Measurements from ENCODE around the gene CLIP2. TPM values are rescaled to one million over a fixed set of nuclear protein-coding genes. Genes with fewer than 3 reads are reported as not detected.
A peak's percentile ranks its signal among the peaks of the same experiment; 100 is the strongest.

CLIP2 gene
- total RNA-seq, 2 experiments from 2014 or later = 1.4 to 1.8 TPM

DNA sequence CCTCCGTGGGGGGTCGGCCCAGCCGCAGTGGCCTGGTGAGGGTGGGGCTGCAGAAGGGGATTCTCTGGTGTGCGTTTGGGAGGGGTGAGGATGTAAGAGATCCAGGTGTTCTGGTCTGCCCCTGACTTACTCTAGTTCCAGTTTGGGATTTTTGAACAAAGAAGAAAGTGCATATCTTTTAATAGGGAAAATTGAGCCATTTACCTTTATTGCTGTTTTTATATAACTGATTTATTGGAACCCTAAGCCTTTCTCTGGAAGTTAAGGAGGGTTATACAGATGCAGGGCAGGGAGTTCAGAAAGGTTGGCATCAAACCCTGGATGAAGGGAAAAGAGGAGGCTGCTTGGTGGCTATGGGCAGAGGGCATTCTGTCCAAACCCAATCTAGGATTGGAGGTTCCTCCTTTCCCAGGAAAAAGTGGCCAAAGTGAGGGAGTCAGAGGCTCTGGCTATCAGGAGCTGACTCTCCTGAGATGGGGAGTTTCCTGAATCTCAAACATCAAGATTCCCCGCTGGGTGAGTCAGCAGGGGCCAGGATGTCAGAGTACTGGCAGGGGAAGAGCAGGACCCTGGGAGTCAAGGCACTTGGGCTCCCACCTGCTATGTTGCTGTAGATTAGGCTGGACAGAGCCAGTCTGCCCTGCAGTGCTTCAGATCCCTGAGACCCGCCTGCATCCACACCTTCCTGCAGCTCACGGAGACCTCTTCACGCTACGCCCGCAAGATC, 67.5 kb downstream of the CLIP2 start:
- CTCF ChIA-PET = no interaction called here

DNA sequence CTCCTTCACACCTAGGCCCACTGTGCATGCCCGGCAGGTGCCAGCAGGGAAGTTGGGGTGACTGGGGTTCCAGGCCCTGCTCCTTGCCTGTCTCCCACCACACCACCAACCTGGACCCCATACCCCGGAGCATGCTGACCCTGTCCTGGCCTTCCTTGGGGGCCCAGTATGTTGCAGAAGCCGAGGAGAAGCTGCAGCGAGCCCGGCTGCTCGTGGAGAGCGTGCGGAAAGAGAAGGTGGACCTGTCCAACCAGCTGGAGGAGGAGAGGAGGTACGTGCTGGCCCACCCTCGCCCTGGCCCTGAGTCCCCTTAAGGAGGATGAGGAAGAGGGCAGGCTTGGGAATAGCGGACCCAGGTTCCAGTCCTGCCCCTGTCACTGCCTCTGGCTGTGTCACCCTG, 70.8 kb downstream of the CLIP2 start:
- H3K27me3 Mint-ChIP-seq = no peaks in the 10 kb centered on the region
- H3K4me3 Mint-ChIP-seq = no peak overlapping the region
- ChIA-PET POLR2A (no interaction called here), CTCF (no interaction called here)
- no peaks in the 10 kb centered on the region for H3K36me3 Mint-ChIP-seq (ENCODE audit: low read depth)
- no peak overlapping the region for H3K27ac Mint-ChIP-seq
- ATAC-seq = no peak
- H3K4me1 Mint-ChIP-seq = peaks cover under 1% of the 10 kb centered on the region
- intact Hi-C loops (cut with DNase I, micrococcal nuclease) = no loop called here
- DNase-seq = no peak
- peaks cover 6% of the 10 kb centered on the region for H3K9me3 Mint-ChIP-seq (ENCODE audit: low read depth)

More for the DNA sequence above, 67.5 kb downstream of the CLIP2 start:
- no peak overlapping the region for H3K4me3 Mint-ChIP-seq
- no peaks in the 10 kb centered on the region for H3K36me3 Mint-ChIP-seq (ENCODE audit: low read depth)
- H3K9me3 Mint-ChIP-seq (ENCODE audit: low read depth) = peaks cover 6% of the 10 kb centered on the region
- ATAC-seq (no peak), DNase-seq (no peak)
- peaks cover 2% of the 10 kb centered on the region for H3K4me1 Mint-ChIP-seq
- H3K27me3 Mint-ChIP-seq = no peaks in the 10 kb centered on the region
- no peak overlapping the region for H3K27ac Mint-ChIP-seq
- intact Hi-C loops (cut with DNase I, micrococcal nuclease) = no loop called here
- POLR2A ChIA-PET = no interaction called here

DNA sequence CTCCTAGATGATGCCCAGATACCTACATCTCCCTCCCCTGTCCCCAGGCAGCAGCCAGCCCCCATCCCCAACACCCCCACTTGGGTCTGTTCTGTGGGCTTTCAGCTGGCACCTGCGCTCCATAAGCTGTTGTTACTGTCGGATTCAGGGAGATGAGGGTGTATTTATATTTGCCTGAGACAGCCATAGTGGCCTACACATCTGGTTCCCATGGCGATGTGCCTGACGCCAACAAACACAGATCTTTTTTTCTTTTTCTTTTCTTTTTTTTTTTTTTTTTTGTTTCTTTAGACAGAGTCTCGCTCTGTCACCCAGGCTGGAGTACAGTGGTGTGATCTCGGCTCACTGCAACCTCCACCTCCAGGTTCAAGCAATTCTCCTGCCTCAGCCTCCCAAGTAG, 73.1 kb downstream of the CLIP2 start:
- no peak for ATAC-seq
- no peaks in the 10 kb centered on the region for H3K4me1 Mint-ChIP-seq
- POLR2A ChIA-PET = no interaction called here
- no peak for DNase-seq
- H3K36me3 Mint-ChIP-seq (ENCODE audit: low read depth) = no peaks in the 10 kb centered on the region
- H3K27ac Mint-ChIP-seq = no peak overlapping the region
- CTCF ChIA-PET = interaction anchor here (0.6 to 1.3 kb wide), 2 partner anchors 39 to 254 kb away, joined by 3 read pairs; no protein-coding TSS in a partner anchor
- H3K9me3 Mint-ChIP-seq (ENCODE audit: low read depth) = no peaks in the 10 kb centered on the region
- intact Hi-C loops (cut with DNase I, micrococcal nuclease) = no loop called here
- no peaks in the 10 kb centered on the region for H3K27me3 Mint-ChIP-seq
- no peak overlapping the region for H3K4me3 Mint-ChIP-seq

DNA sequence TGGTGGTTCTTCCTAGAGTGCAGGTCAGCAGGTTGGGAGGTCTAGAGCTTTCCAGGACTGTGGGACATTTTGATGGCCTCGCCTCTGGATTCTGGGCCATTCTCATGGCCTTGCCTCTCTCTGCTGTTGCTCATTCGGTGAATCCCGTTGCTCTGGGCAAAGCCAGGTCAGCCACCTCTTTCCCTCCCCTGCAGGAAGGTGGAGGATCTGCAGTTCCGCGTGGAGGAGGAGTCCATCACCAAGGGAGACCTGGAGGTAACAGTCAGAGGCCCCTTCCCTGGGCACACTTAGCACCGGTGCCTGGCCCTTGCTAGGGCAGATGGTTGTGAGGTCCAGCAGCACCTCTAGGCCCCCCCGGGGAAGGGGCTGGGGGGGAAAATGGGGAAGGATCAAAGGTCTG, 74.9 kb downstream of the CLIP2 start:
- H3K27ac Mint-ChIP-seq = no peak overlapping the region
- ChIA-PET CTCF (no interaction called here), POLR2A (no interaction called here)
- peak; percentile 11 for DNase-seq
- intact Hi-C loops (cut with DNase I, micrococcal nuclease) = no loop called here
- H3K27me3 Mint-ChIP-seq = no peaks in the 10 kb centered on the region
- H3K4me3 Mint-ChIP-seq = no peak overlapping the region
- H3K36me3 Mint-ChIP-seq (ENCODE audit: low read depth) = no peaks in the 10 kb centered on the region
- no peak for ATAC-seq
- H3K4me1 Mint-ChIP-seq = no peaks in the 10 kb centered on the region
- no peaks in the 10 kb centered on the region for H3K9me3 Mint-ChIP-seq (ENCODE audit: low read depth)

DNA sequence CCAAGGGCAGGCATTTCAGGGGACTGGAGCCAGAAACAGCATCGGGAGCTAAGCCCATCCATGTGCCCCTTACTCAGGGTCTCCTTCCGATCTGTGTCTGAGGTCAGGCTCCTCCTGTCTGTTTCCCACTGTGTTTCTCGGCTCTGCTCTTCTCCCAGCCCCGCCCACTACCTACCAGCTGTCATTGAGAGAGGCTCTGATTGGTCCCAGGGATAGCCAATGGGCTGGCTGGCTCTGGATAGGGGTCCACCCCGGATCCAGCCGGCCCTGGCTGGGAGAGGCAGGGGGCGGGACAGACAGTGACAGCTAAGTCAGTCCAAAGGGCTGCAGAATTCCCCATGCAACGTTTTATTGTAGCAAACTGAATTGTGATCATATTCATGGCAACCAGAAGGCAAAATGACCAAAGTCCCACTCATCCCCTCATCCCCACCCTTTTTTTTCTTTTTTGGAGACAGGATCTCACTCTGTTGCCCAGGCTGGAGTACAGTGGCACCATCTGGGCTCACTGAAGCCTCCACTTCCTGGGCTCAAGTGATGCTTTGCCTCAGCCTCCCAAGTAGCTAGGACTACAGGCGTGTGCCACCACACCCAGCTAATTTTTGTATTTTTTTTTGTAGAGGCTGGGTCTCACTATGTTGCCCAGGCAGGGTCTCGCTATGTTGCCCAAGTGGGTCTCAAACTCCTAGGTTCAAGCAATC, 76.3 kb downstream of the CLIP2 start:
- intact Hi-C loops (cut with DNase I, micrococcal nuclease) = no loop called here
- no peaks in the 10 kb centered on the region for H3K4me1 Mint-ChIP-seq
- no peaks in the 10 kb centered on the region for H3K27me3 Mint-ChIP-seq
- no peak for ATAC-seq
- no peak overlapping the region for H3K27ac Mint-ChIP-seq
- no peak for DNase-seq
- no peak overlapping the region for H3K4me3 Mint-ChIP-seq
- no peaks in the 10 kb centered on the region for H3K9me3 Mint-ChIP-seq (ENCODE audit: low read depth)
- no peaks in the 10 kb centered on the region for H3K36me3 Mint-ChIP-seq (ENCODE audit: low read depth)
- ChIA-PET POLR2A (interaction anchor here (0.6 kb wide), 1 partner anchor 9 kb away, joined by 4 read pairs; no protein-coding TSS in a partner anchor), CTCF (no interaction called here)

DNA sequence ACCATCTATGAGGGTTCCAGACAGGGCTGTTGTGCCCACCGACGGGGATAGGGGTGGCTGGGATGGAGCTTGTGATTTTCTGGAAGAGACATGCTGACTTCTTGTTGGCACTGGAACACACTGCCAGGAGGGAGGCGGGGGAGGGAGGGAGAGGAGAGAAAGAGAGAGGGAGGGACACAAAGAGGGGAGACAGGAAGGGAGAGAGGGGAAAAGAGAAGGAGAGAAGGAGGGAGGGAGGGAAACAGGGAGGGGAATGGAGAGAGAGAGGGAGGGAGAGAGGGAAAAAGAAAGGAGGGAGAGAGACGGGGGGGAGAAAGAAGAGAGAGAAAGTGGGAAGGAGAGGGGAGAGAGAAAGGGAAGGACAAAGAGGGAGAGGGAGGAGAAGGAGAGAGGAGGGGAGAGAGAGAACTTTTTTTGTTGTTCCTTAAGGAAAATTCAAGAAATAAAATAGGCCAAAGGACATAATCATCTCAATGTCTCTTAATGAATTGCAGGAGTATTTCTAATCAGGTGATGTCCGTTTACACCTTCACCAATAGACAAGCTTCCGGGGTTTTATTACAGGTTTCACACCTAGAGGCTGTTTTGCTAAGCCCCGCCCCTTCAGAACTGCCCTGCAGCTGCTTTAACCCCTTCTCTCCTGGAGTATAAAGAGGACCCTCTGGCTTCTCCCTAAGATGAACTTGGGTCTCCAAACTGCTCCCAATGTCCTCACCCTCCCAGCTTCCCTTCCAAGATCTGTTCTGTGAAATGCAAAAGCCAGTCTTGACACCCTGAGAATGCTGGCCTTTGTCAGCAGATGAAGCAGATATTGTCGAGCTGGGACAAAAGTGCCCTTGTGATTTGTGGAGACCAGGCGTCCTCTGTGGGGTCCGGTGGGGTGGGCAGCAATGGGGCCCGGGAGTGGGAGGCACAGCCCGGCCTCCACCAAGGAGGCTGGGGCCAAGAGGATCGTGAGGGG, 82.5 kb downstream of the CLIP2 start:
- ATAC-seq = no peak
- POLR2A ChIA-PET = no interaction called here
- H3K36me3 Mint-ChIP-seq (ENCODE audit: low read depth) = no peaks in the 10 kb centered on the region
- no peak overlapping the region for H3K4me3 Mint-ChIP-seq
- H3K27me3 Mint-ChIP-seq = no peaks in the 10 kb centered on the region
- H3K9me3 Mint-ChIP-seq (ENCODE audit: low read depth) = no peaks in the 10 kb centered on the region
- intact Hi-C loops (cut with DNase I, micrococcal nuclease) = no loop called here
- H3K4me1 Mint-ChIP-seq = peaks cover 2% of the 10 kb centered on the region
- no peak overlapping the region for H3K27ac Mint-ChIP-seq
- DNase-seq = peak; percentile 13
- CTCF ChIA-PET = interaction anchor here (0.7 kb wide), 1 partner anchor 281 kb away, joined by 4 read pairs; no protein-coding TSS in a partner anchor

DNA sequence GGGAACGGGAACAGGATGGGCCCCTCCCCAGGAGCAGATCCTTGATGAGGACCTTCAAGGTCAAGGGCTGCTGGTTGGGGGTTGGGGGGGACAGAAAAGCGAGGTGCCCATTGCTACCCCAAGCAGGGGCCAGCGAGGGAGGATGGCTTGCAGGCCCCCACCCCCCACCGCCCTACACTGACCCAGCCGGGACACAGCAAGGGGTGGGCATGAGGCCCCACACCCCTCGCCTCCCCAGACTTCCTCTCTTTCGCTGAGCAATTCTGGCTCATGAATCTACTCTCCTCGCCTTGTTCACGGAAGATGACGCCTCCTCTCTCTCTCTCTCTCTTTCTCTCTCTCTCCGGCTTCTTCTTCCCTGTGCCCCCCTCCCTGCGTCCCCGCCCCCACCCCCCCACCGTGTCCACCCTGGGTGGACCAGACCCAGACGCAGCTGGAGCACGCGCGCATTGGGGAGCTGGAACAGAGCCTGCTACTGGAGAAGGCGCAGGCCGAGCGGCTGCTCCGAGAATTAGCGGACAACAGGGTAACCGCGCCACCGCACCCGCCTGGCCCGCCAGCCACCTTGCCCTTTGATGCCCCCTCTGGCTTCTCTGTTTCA, 83.4 kb downstream of the CLIP2 start:
- intact Hi-C loops (cut with DNase I, micrococcal nuclease) = no loop called here
- ChIA-PET POLR2A (no interaction called here), CTCF (no interaction called here)
- Mint-ChIP-seq H3K36me3 (ENCODE audit: low read depth) (no peaks in the 10 kb centered on the region), H3K27ac (no peak overlapping the region), H3K4me3 (no peak overlapping the region), H3K27me3 (no peaks in the 10 kb centered on the region), H3K4me1 (peaks cover 2% of the 10 kb centered on the region), H3K9me3 (ENCODE audit: low read depth) (no peaks in the 10 kb centered on the region)
- no peak for ATAC-seq
- no peak for DNase-seq

DNA sequence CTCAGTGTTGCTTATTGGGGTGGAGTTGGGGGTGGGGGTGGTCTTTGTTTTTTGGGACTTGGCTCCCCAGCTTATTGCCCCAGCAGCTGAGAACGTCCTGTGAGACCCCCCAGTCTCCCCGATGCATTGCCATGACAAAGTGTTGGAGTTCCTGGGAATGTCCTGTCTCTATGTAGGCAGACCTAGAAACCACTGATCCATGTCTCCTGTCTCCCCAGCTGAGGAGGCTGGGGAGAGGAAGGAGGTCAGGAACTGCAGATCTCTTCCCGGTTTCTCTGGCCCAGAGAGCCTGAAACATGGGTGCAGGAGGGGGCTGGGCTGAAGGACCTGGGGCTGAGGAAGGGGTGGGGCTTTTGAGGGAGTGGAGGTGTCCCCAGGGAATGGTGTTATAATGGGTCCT, 84.3 kb downstream of the CLIP2 start:
- Mint-ChIP-seq H3K36me3 (ENCODE audit: low read depth) (no peaks in the 10 kb centered on the region), H3K4me3 (no peak overlapping the region), H3K4me1 (peaks cover 2% of the 10 kb centered on the region), H3K27ac (no peak overlapping the region), H3K9me3 (ENCODE audit: low read depth) (no peaks in the 10 kb centered on the region), H3K27me3 (no peaks in the 10 kb centered on the region)
- ATAC-seq (no peak), DNase-seq (no peak)
- ChIA-PET POLR2A (no interaction called here), CTCF (no interaction called here)
- intact Hi-C loops (cut with DNase I, micrococcal nuclease) = no loop called here

DNA sequence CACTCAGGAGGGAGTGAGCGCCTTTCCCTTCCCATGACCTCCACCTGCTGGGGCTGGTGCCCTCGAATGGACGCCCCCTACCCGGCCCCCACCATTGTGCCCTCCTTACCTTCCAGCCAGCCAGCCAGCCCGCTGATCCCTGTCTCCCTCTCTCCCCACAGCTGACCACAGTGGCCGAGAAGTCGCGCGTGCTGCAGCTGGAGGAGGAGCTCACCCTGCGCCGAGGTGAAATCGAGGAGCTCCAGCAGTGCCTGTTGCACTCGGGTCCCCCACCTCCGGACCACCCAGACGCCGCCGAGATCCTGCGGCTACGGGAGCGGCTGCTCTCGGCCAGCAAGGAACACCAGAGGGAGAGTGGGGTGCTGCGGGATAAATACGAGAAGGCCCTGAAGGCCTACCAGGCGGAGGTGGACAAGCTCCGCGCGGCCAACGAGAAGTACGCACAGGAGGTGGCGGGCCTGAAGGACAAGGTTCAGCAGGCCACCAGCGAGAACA, 86.6 kb downstream of the CLIP2 start:
- Mint-ChIP-seq H3K4me1 (peaks cover 2% of the 10 kb centered on the region), H3K4me3 (no peak overlapping the region), H3K9me3 (ENCODE audit: low read depth) (no peaks in the 10 kb centered on the region), H3K27ac (no peak overlapping the region), H3K36me3 (ENCODE audit: low read depth) (no peaks in the 10 kb centered on the region), H3K27me3 (no peaks in the 10 kb centered on the region)
- CTCF ChIA-PET = interaction anchor here (0.6 kb wide), 1 partner anchor 159 kb away, joined by 4 read pairs; no protein-coding TSS in a partner anchor
- POLR2A ChIA-PET = no interaction called here
- ATAC-seq = no peak
- intact Hi-C loops (cut with DNase I, micrococcal nuclease) = no loop called here
- DNase-seq = no peak

DNA sequence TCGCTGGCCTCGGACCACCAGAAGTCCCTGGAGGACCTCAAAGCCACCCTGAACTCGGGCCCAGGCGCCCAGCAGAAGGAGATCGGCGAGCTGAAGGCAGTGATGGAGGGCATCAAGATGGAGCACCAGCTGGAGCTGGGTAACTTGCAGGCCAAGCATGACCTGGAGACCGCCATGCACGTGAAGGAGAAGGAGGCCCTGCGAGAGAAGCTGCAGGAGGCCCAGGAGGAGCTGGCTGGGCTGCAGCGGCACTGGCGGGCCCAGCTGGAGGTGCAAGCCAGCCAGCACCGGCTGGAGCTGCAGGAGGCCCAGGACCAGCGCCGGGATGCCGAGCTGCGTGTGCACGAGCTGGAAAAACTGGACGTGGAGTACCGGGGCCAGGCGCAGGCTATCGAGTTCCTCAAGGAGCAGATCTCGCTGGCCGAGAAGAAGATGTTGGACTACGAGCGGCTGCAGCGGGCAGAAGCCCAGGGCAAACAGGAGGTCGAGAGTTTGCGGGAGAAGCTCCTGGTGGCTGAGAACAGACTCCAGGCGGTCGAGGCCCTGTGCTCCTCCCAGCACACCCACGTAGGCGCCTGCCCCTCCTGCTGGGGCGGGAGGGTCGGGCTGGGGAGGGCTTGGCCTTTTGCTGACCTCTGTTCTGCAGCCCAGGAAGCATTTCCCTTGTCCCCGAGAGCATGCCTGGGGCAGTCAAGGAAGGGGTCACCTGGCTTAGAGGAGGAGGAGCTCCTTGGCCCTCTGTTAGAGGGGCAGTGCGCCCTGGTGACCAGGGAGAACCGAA, 87.2 kb downstream of the CLIP2 start:
- no peak for ATAC-seq
- no peaks in the 10 kb centered on the region for H3K27me3 Mint-ChIP-seq
- POLR2A ChIA-PET = no interaction called here
- no peak overlapping the region for H3K4me3 Mint-ChIP-seq
- H3K4me1 Mint-ChIP-seq = peaks cover 2% of the 10 kb centered on the region
- H3K27ac Mint-ChIP-seq = no peak overlapping the region
- intact Hi-C loops (cut with DNase I, micrococcal nuclease) = no loop called here
- DNase-seq = no peak
- CTCF ChIA-PET = no interaction called here
- H3K36me3 Mint-ChIP-seq (ENCODE audit: low read depth) = no peaks in the 10 kb centered on the region
- H3K9me3 Mint-ChIP-seq (ENCODE audit: low read depth) = no peaks in the 10 kb centered on the region

All from activated CD4-positive, alpha-beta T cell treated with anti-CD3 and anti-CD28 coated beads for 36 hours (primary cell).